ENCODE data around the gene SYT5.
A peak's percentile ranks its signal among the peaks of the same experiment; 100 is the strongest.
"Not testable (repeated sequence)": the region's sequence is repeated elsewhere in the genome, so short reads cannot be mapped to it uniquely, and the experiment has no call there.

SYT5 gene

GRCh38 chr19:55157064-55157908 lies 22.8 kb downstream of the SYT5 start, which contains the start of gene TNNI3:
Gene TNNI3, minus strand, starts transcription at chr19:55157732. Its CDS starts 143 bp downstream, at chr19:55157589.
- Histone ChIP-seq H3K9ac (peak within 1 kb of the TSS in 7 of 11 experiments; percentile 25 to 44 (median 32); a peak in 11 of 22 replicates), H3K36me3 (no peaks in the 10 kb centered on the region), H3K4me3 (peak within 1 kb of the TSS; percentile 35 to 60 (median 46)), H3K9me3 (replicated peaks in 1 of 11) (peaks cover 0 to 3% (median 0%) of the 10 kb centered on the region in 11 experiments; a peak in 7 of 22 replicates), H3K4me2 (peak within 1 kb of the TSS; percentile 80 to 96 (median 87)), H4K20me1 (no peaks in the 10 kb centered on the region; a peak in 2 of 22 replicates), H3K4me1 (peaks cover 30 to 72% (median 70%) of the 10 kb centered on the region in 10 experiments), H3K27me3 (peaks cover 0 to 11% (median 0%) of the 10 kb centered on the region in 11 experiments; a peak in 8 of 22 replicates), H3K27ac (peak within 1 kb of the TSS in 7 of 11 experiments; percentile 22 to 58 (median 53); a peak in 12 of 22 replicates)
- no peak for TF ChIP-seq Cebpa-rat (IDR thresholded peaks at IDR 0.05)

GRCh38 chr19:55156202-55157063 lies 23.7 kb downstream of the SYT5 start:
- peaks cover 0 to 11% (median 8%) of the 10 kb centered on the region in 11 experiments; a peak in 19 of 22 replicates for H3K9me3 ChIP-seq (replicated peaks in 1 of 11)
- peak overlapping the region in 6 of 11 experiments; percentile 22 to 48 (median 41); a peak in 5 of 22 replicates for H3K27ac ChIP-seq
- peak overlapping the region; percentile 35 to 60 (median 46) for H3K4me3 ChIP-seq
- H3K4me1 ChIP-seq = peaks cover 37 to 81% (median 78%) of the 10 kb centered on the region in 10 experiments
- H3K36me3 ChIP-seq = no peaks in the 10 kb centered on the region
- TF ChIP-seq Cebpa-rat (IDR thresholded peaks at IDR 0.05) = no peak
- H3K4me2 ChIP-seq = peak overlapping the region; percentile 80 to 96 (median 87)
- peak overlapping the region in 6 of 11 experiments; percentile 25 to 43 (median 35); a peak in 7 of 22 replicates for H3K9ac ChIP-seq
- peaks cover 0 to 11% (median 0%) of the 10 kb centered on the region in 11 experiments; a peak in 5 of 22 replicates for H3K27me3 ChIP-seq
- no peaks in the 10 kb centered on the region; a peak in 2 of 22 replicates for H4K20me1 ChIP-seq

- not testable (repeated sequence) for H3K9ac ChIP-seq, H3K36me3 ChIP-seq, H4K20me1 ChIP-seq, H3K27ac ChIP-seq
- H3K4me3 ChIP-seq = peak overlapping the region in 2 of 10 experiments; percentile 44 to 48; a peak in 1 of 20 replicates
- H3K27me3 ChIP-seq = peaks cover 0 to 11% (median 0%) of the 10 kb centered on the region in 11 experiments; a peak in 2 of 22 replicates
- H3K4me2 ChIP-seq = peak overlapping the region; percentile 80 to 96 (median 87); a peak in 21 of 22 replicates
- H3K4me1 ChIP-seq = peaks cover 43 to 87% (median 81%) of the 10 kb centered on the region in 10 experiments
- peaks cover 0 to 14% (median 9%) of the 10 kb centered on the region in 11 experiments; a peak in 19 of 22 replicates for H3K9me3 ChIP-seq (replicated peaks in 1 of 11)
Measured at GRCh38 chr19:55155784-55156183, 24.3 kb downstream of the SYT5 start.

- H3K27me3 ChIP-seq = peaks cover 0 to 11% (median 0%) of the 10 kb centered on the region in 11 experiments; a peak in 2 of 22 replicates
- H4K20me1 ChIP-seq = no peaks in the 10 kb centered on the region
- TF ChIP-seq Cebpa-rat (IDR thresholded peaks at IDR 0.05) = no peak
- no peak overlapping the region for H3K27ac ChIP-seq
- peaks cover 31 to 77% (median 67%) of the 10 kb centered on the region in 10 experiments for H3K4me1 ChIP-seq
- peak overlapping the region in 9 of 11 experiments; percentile 40 to 73 (median 58); a peak in 18 of 22 replicates for H3K4me2 ChIP-seq
- no peak overlapping the region for H3K4me3 ChIP-seq
- H3K9ac ChIP-seq = 0 out of 22 replicates have a peak overlapping the region, but pooled peaks of 1 of the 11 experiments have one; percentile 9
- no peaks in the 10 kb centered on the region for H3K36me3 ChIP-seq
- H3K9me3 ChIP-seq (replicated peaks in 1 of 11) = peaks cover 0 to 14% (median 9%) of the 10 kb centered on the region in 11 experiments; a peak in 19 of 22 replicates
Measured at GRCh38 chr19:55153652-55154264, 26.3 kb downstream of the SYT5 start.

GRCh38 chr19:55152017-55152416 lies 28.1 kb downstream of the SYT5 start:
- peak overlapping the region in 10 of 11 experiments; percentile 1 to 72 (median 42); a peak in 17 of 22 replicates for H3K27ac ChIP-seq
- peak overlapping the region; percentile 6 to 65 (median 56); a peak in 19 of 22 replicates for H3K4me2 ChIP-seq
- H3K36me3 ChIP-seq = no peaks in the 10 kb centered on the region

GRCh38 chr19:55149078-55150003 lies 30.7 kb downstream of the SYT5 start, which contains the start of gene TNNT1:
Gene TNNT1, minus strand, starts transcription at chr19:55149206. Its CDS starts 2,049 bp downstream, at chr19:55147157.
- H3K27me3 ChIP-seq = peaks cover 0 to 7% (median 0%) of the 10 kb centered on the region in 11 experiments; a peak in 2 of 22 replicates
- H4K20me1 ChIP-seq = no peaks in the 10 kb centered on the region
- H3K4me3 ChIP-seq = no peak within 1 kb of the TSS
- peak within 1 kb of the TSS in 9 of 11 experiments; percentile 32 to 70 (median 53); a peak in 16 of 22 replicates for H3K4me2 ChIP-seq
- H3K9ac ChIP-seq = 0 out of 22 replicates have a peak within 1 kb of the TSS, but pooled peaks of 1 of the 11 experiments have one; percentile 15
- no peak for TF ChIP-seq Cebpa-rat (IDR thresholded peaks at IDR 0.05)
- peaks cover 0 to 14% (median 9%) of the 10 kb centered on the region in 11 experiments; a peak in 19 of 22 replicates for H3K9me3 ChIP-seq (replicated peaks in 1 of 11)
- no peaks in the 10 kb centered on the region for H3K36me3 ChIP-seq
- H3K27ac ChIP-seq = no peak within 1 kb of the TSS
- H3K4me1 ChIP-seq = peaks cover 29 to 78% (median 68%) of the 10 kb centered on the region in 10 experiments

More at GRCh38 chr19:55152017-55152416, 28.1 kb downstream of the SYT5 start:
- H3K4me3 ChIP-seq = peak overlapping the region in 2 of 10 experiments; percentile 6 to 36; a peak in 2 of 20 replicates
- peak overlapping the region in 1 of 11 experiments; percentile 6; a peak in 1 of 22 replicates for H3K9ac ChIP-seq
- H3K27me3 ChIP-seq = peaks cover 0 to 11% (median 0%) of the 10 kb centered on the region in 11 experiments; a peak in 2 of 22 replicates
- TF ChIP-seq Cebpa-rat (IDR thresholded peaks at IDR 0.05) = no peak
- no peaks in the 10 kb centered on the region for H4K20me1 ChIP-seq
- peaks cover 0 to 14% (median 9%) of the 10 kb centered on the region in 11 experiments; a peak in 19 of 22 replicates for H3K9me3 ChIP-seq (replicated peaks in 1 of 11)
- H3K4me1 ChIP-seq = peaks cover 24 to 75% (median 64%) of the 10 kb centered on the region in 10 experiments
